Ovary (tissue), 9 donors: ENCODE data around the gene NOTCH4. TPM values are rescaled to one million over a fixed set of nuclear protein-coding genes. Genes with fewer than 3 reads are reported as not detected.
"Not testable (repeated sequence)": the region's sequence is repeated elsewhere in the genome, so short reads cannot be mapped to it uniquely, and the experiment has no call there.

ENCODE experiments used
- DNase-seq, 5 donors: peaks; one replicate each; pipeline ENCODE4 v3.0.0-alpha.2; 2019 to 2020
- H3K27ac ChIP-seq, 2 donors: fragments of 200-600 bp; one replicate each; pipeline versions ENCODE4 v1.5.1 to v1.8.0; 2019 to 2022
- H3K27me3 ChIP-seq: fragments of 200-600 bp; one replicate; pipeline ENCODE4 v1.8.0; 2022
- H3K36me3 ChIP-seq: fragments of 200-600 bp; sonication (generic); one replicate; pipeline ENCODE4 v1.5.1; 2019
- H3K4me1 ChIP-seq: one replicate; pipeline ENCODE4 v1.8.1; 2013; ENCODE audit warnings: mild to moderate bottlenecking, moderate library complexity; ENCODE audit not compliant: insufficient read depth
- H3K4me3 ChIP-seq: fragments of 200-600 bp; sonication (generic); one replicate; pipeline ENCODE4 v1.5.1; 2017
- H3K9me3 ChIP-seq, 2 donors: fragments of 200-600 bp in 1 of 2; sonication (generic) in 1 of 2; one replicate each; pipeline versions ENCODE4 v1.5.1 to v1.8.1; 2013 to 2019; ENCODE audit warnings: mild to moderate bottlenecking in 1 of 2, moderate library complexity in 1 of 2
- EP300 ChIP-seq: sonication (generic); formaldehyde crosslinking; IDR thresholded peaks from one replicate; pipeline ENCODE4 v1.6.1; 2017; ENCODE audit warnings: antibody characterized with exemption
- POLR2A ChIP-seq: fragments of 450-650 bp; IDR thresholded peaks from one replicate; pipeline ENCODE4 v1.6.1; 2017; ENCODE audit warnings: antibody characterized with exemption, mild to moderate bottlenecking, moderate library complexity
- WGBS, 3 donors: extraction: QIAGEN DNeasy Blood & Tissue Kit in 1 of 3; methylation state at CpG; one replicate each; pipeline versions ENCODE4 v1.1.5 to v1.1.7; 2013 to 2017; 5-methylcytosine and 5-hydroxymethylcytosine counted together
- intact Hi-C, 4 donors: fragments of 100-400 bp; cut with DNase I; formaldehyde crosslinking; loops; one replicate each; pipeline versions ENCODE4 v1.11.0 to v1.15.1; 2022 to 2023
- polyA plus RNA-seq, 2 donors: library from polyadenylated mRNA; stranded (reverse); fragments of 200-250 nt in 1 of 2; fragments of 350-450 nt in 1 of 2; fragmentation: Illumina TruSeq in 1 of 2; extraction: RNeasy Lipid Tissue Mini Kit (QIAGEN cat#74804) in 1 of 2; gene quantifications; one replicate each; pipeline ENCODE4 v1.2.3, GENCODE V29; 2013 to 2014
- total RNA-seq, 7 donors: library from RNA; depleted of rRNA in 2 of 7; stranded (reverse); fragments of >200 nt in 2 of 7; fragmentation: NEBNext Ultra II Directional in 3 of 7; extraction: Animal tissue kit (Norgen Biotek cat#: 25700) in 3 of 7; gene quantifications; one replicate each; pipeline versions ENCODE4 v1.1.0 to v1.2.4, GENCODE V29; 2016 to 2023
- TF ChIP-seq, protein P1 (sequence below), 3 donors: fragments of 450-650 bp in 2 of 3; fragments of 200-600 bp in 1 of 3; IDR thresholded peaks; one replicate each; pipeline versions ENCODE4 v1.5.1 to v1.8.0; 2016 to 2022; ENCODE audit warnings: antibody characterized with exemption in 3 of 3, mild to moderate bottlenecking in 1 of 3
- donor health status: DM: no; HTN: no; CAD: no; lungs with moderate emphysema.
- donor health status: DM: no; HTN: no; CAD: no.
- donor health status: Bipolar disorder and iron deficiency.
- donor health status: DM: yes; HTN: yes; CAD: no.
- donor health status: DM: no; HTN: no; CAD: no.
- donor health status: DM: yes; HTN: yes; CAD: no.

The NOTCH4 gene
- total and polyA plus RNA-seq, 9 donors, result 7.2 to 21.2 (median 12.4) TPM

GRCh38 chr6:32194825-32195651 is 28.8 kb downstream of the NOTCH4 start:
- DNase-seq, result peak in 4 of 5 donors; percentile 52 to 65 (median 54)
- Histone ChIP-seq H3K4me1 (peaks cover 6% of the 10 kb centered on the region), H3K27ac (peak overlapping the region; percentile 63 to 85), H3K36me3 (no peaks in the 10 kb centered on the region), H3K9me3 (no peaks in the 10 kb centered on the region), H3K27me3 (no peaks in the 10 kb centered on the region), H3K4me3 (peak overlapping the region; percentile 29)
- TF ChIP-seq, protein P1, sequence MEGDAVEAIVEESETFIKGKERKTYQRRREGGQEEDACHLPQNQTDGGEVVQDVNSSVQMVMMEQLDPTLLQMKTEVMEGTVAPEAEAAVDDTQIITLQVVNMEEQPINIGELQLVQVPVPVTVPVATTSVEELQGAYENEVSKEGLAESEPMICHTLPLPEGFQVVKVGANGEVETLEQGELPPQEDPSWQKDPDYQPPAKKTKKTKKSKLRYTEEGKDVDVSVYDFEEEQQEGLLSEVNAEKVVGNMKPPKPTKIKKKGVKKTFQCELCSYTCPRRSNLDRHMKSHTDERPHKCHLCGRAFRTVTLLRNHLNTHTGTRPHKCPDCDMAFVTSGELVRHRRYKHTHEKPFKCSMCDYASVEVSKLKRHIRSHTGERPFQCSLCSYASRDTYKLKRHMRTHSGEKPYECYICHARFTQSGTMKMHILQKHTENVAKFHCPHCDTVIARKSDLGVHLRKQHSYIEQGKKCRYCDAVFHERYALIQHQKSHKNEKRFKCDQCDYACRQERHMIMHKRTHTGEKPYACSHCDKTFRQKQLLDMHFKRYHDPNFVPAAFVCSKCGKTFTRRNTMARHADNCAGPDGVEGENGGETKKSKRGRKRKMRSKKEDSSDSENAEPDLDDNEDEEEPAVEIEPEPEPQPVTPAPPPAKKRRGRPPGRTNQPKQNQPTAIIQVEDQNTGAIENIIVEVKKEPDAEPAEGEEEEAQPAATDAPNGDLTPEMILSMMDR (IDR thresholded peaks at IDR 0.05), result peak in 1 of 3 donors; percentile 42
- TF ChIP-seq POLR2A (peak; percentile 84), EP300 (no peak)
- WGBS, 3 donors, result 15 to 16% (median 16%) methylated on average over 15 of the region's 15 CpGs
- intact Hi-C loops, result loop anchor here in 1 of 4 donors (10.0 kb wide), 1 partner anchor 780 kb away; no protein-coding TSS in a partner anchor

- WGBS, 3 donors, result 92 to 95% (median 93%) methylated on average over 4 of the region's 4 CpGs
- Histone ChIP-seq H3K4me1 (peaks cover 6% of the 10 kb centered on the region), H3K36me3 (no peaks in the 10 kb centered on the region), H3K27me3 (no peaks in the 10 kb centered on the region), H3K9me3 (no peaks in the 10 kb centered on the region), H3K4me3 (no peak overlapping the region), H3K27ac (peak overlapping the region; percentile 63 to 85)
- DNase-seq, result no peak
- intact Hi-C loops, result loop anchor here in 1 of 4 donors (10.0 kb wide), 1 partner anchor 780 kb away; no protein-coding TSS in a partner anchor
- TF ChIP-seq, protein P1 (IDR thresholded peaks at IDR 0.05), result no peak
- no peak for TF ChIP-seq POLR2A
- TF ChIP-seq EP300, result no peak
These were observed 29.5 kb downstream of the NOTCH4 start for GRCh38 chr6:32194388-32194787.

- H3K4me3 ChIP-seq, H3K9me3 ChIP-seq, H3K27ac ChIP-seq, H3K27me3 ChIP-seq, H3K4me1 ChIP-seq, DNase-seq, H3K36me3 ChIP-seq: not testable (repeated sequence)
- WGBS, 3 donors, result 84 to 87% (median 86%) methylated on average over 13 of the region's 13 CpGs
- intact Hi-C loops, result loop anchor here in 1 of 4 donors (10.0 kb wide), 1 partner anchor 782 kb away; no protein-coding TSS in a partner anchor
These were observed 30.8 kb downstream of the NOTCH4 start for GRCh38 chr6:32193096-32193495.

GRCh38 chr6:32192608-32193039 is 31.2 kb downstream of the NOTCH4 start, which contains the start of gene GPSM3:
TSS of gene GPSM3 (minus strand) at chr6:32192643. CDS start at chr6:32192513, 130 bp downstream.
- Histone ChIP-seq H3K4me1 (peaks cover 8% of the 10 kb centered on the region), H3K9me3 (no peaks in the 10 kb centered on the region), H3K27ac (no peak within 1 kb of the TSS), H3K36me3 (no peaks in the 10 kb centered on the region), H3K27me3 (no peaks in the 10 kb centered on the region), H3K4me3 (no peak within 1 kb of the TSS)
- intact Hi-C loops, result loop anchor here in 1 of 4 donors (10.0 kb wide), 1 partner anchor 782 kb away; no protein-coding TSS in a partner anchor
- TF ChIP-seq, protein P1 (IDR thresholded peaks at IDR 0.05), result no peak
- TF ChIP-seq EP300 (no peak), POLR2A (no peak)
- DNase-seq, result peak in 3 of 5 donors; percentile 52 to 61 (median 60)
- 44 to 49% (median 44%) methylated on average over 5 of the region's 5 CpGs for WGBS, 3 donors
